ENCODE data around the gene CEBPE.

- TF ChIP-seq CTCF (IDR thresholded peaks at IDR 0.05; ENCODE audit: low read length) (no peak), EZH2 (IDR thresholded peaks at IDR 0.05; ENCODE audit: borderline replicate concordance, low read length) (no peak)
Measured at GRCh38 chr14:23070262-23071129, 48.6 kb downstream of the CEBPE start.

All from OCI-LY1 (cell line).